HEK293 (cell line): Measurements from ENCODE around the gene CD28.

Source experiments
- CTCF ChIA-PET: fragments of 350-600 bp; formaldehyde crosslinking; extraction: SDS; loops from one replicate; lab custom pipeline; 2021; ENCODE audit warnings: antibody characterized with exemption; lab: Yijun Ruan, JAX
- POLR2A ChIA-PET: fragments of 300-600 bp; formaldehyde crosslinking; extraction: SDS; loops from one replicate; lab custom pipeline; 2020; ENCODE audit warnings: antibody characterized with exemption, inconsistent platforms; lab: Yijun Ruan, JAX
- H3K27ac ChIP-seq: fragments of 200-500 bp; sonication (Bioruptor generic); 2 replicates; pipeline ENCODE4 v1.5.1; 2014; ENCODE audit warnings: low read depth, low read length, control low read depth, inconsistent platforms; ENCODE audit errors: extremely low read depth
- H3K36me3 ChIP-seq, 2 experiments: fragments of 200-500 bp in 1 of 2; sonication (Bioruptor generic) in 1 of 2; 1 replicate in 1 of 2; 2 replicates in 1 of 2; pipeline ENCODE4 v1.5.1; 2014 to 2017; ENCODE audit warnings: inconsistent platforms in 2 of 2, low read length in 2 of 2; ENCODE audit not compliant: control insufficient read depth in 2 of 2, insufficient read depth in 1 of 2
- H3K4me1 ChIP-seq: fragments of 200-500 bp; sonication (Bioruptor generic); 2 replicates; pipeline ENCODE4 v1.5.1; 2014; ENCODE audit warnings: mild to moderate bottlenecking, low read length, inconsistent platforms; ENCODE audit not compliant: control insufficient read depth, insufficient read depth
- H3K4me3 ChIP-seq: 2 replicates; pipeline ENCODE4 v1.5.1; 2011; ENCODE audit warnings: low read depth, mild to moderate bottlenecking, control low read depth, low read length, moderate library complexity
- H3K9me3 ChIP-seq: fragments of 200-500 bp; sonication (Bioruptor generic); 2 replicates; pipeline ENCODE4 v1.5.1; 2014; ENCODE audit warnings: low read depth, low read length, inconsistent platforms; ENCODE audit not compliant: control insufficient read depth, insufficient read depth
- KLF1 ChIP-seq: fragments of 450-650 bp; formaldehyde crosslinking; IDR thresholded peaks from 2 replicates; pipeline ENCODE4 v1.5.1; 2016; ENCODE audit warnings: missing biosample characterization, missing genetic modification characterization
- MZF1 ChIP-seq: fragments of 450-650 bp; formaldehyde crosslinking; IDR thresholded peaks from 2 replicates; pipeline ENCODE4 v1.5.1; 2017; ENCODE audit warnings: missing biosample characterization, missing genetic modification characterization, borderline replicate concordance
- TRIM28 ChIP-seq: IDR thresholded peaks from 2 replicates; pipeline ENCODE4 v1.6.1; 2011; ENCODE audit warnings: low read length, control low read depth, borderline replicate concordance
- YY1 ChIP-seq: fragments of 450-650 bp; formaldehyde crosslinking; IDR thresholded peaks from 2 replicates; pipeline ENCODE4 v1.5.1; 2018; ENCODE audit warnings: missing biosample characterization, missing genetic modification characterization
- ZBTB1 ChIP-seq: fragments of 450-650 bp; formaldehyde crosslinking; IDR thresholded peaks from 2 replicates; pipeline ENCODE4 v1.5.1; 2016; ENCODE audit warnings: missing biosample characterization, missing genetic modification characterization
- ZBTB44 ChIP-seq: fragments of 450-650 bp; IDR thresholded peaks from 2 replicates; pipeline ENCODE4 v1.5.1; 2018; ENCODE audit warnings: missing biosample characterization, mild to moderate bottlenecking, missing genetic modification characterization
- ZFP37 ChIP-seq: fragments of 450-650 bp; formaldehyde crosslinking; IDR thresholded peaks from 2 replicates; pipeline ENCODE4 v1.5.1; 2016; ENCODE audit warnings: missing biosample characterization, missing genetic modification characterization
- ZNF10 ChIP-seq: fragments of 450-650 bp; formaldehyde crosslinking; IDR thresholded peaks from 2 replicates; pipeline ENCODE4 v1.5.1; 2017; ENCODE audit warnings: missing biosample characterization, missing genetic modification characterization
- ZNF18 ChIP-seq: fragments of 450-650 bp; formaldehyde crosslinking; IDR thresholded peaks from 2 replicates; pipeline ENCODE4 v1.5.1; 2016; ENCODE audit warnings: missing biosample characterization, missing genetic modification characterization
- ZNF362 ChIP-seq: fragments of 450-650 bp; formaldehyde crosslinking; IDR thresholded peaks from 2 replicates; pipeline ENCODE4 v1.5.1; 2016; ENCODE audit warnings: missing biosample characterization, missing genetic modification characterization
- ZNF449 ChIP-seq: fragments of 450-650 bp; formaldehyde crosslinking; IDR thresholded peaks from 2 replicates; pipeline ENCODE4 v1.5.1; 2017; ENCODE audit warnings: missing biosample characterization, mild to moderate bottlenecking, missing genetic modification characterization, moderate library complexity
- ZNF548 ChIP-seq: fragments of 450-650 bp; formaldehyde crosslinking; IDR thresholded peaks from 2 replicates; pipeline ENCODE4 v1.5.1; 2016; ENCODE audit warnings: missing biosample characterization, missing genetic modification characterization
- ZNF837 ChIP-seq: fragments of 450-650 bp; formaldehyde crosslinking; IDR thresholded peaks from 2 replicates; pipeline ENCODE4 v1.5.1; 2016; ENCODE audit warnings: missing biosample characterization, missing genetic modification characterization
- TF ChIP-seq, protein P1 (sequence below): fragments of 450-650 bp; formaldehyde crosslinking; IDR thresholded peaks from 2 replicates; pipeline ENCODE4 v1.5.1; 2016; ENCODE audit warnings: missing biosample characterization, missing genetic modification characterization
- TF ChIP-seq, protein P2 (sequence below): fragments of 450-650 bp; formaldehyde crosslinking; IDR thresholded peaks from 2 replicates; pipeline ENCODE4 v1.5.1; 2016; ENCODE audit warnings: missing biosample characterization, missing genetic modification characterization, borderline replicate concordance

The CD28 gene

DNA sequence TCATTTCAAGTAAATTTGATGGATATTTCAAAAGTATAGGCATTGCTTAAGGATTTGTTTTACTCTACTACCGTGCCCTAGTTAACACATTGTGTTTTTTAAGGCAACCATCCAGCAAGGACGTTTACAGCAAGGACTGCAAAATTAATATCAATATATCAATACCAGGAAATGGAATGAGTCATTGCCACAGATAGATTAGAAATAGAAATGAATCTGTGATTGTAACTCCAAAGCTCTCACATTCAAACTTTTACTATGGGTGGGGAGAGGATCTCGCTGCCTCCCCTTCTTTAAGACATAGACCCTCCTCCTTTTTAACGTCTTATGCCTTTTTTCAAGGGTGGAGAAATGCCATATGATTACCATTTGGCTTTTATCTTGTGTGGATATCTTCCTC is 3.8 kb downstream of the CD28 start (continued):
- TF ChIP-seq, protein P1, sequence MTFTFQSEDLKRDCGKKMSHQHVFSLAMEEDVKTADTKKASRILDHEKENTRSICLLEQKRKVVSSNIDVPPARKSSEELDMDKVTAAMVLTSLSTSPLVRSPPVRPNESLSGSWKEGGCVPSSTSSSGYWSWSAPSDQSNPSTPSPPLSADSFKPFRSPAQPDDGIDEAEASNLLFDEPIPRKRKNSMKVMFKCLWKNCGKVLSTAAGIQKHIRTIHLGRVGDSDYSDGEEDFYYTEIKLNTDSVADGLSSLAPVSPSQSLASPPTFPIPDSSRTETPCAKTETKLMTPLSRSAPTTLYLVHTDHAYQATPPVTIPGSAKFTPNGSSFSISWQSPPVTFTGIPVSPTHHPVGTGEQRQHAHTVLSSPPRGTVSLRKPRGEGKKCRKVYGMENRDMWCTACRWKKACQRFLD, result no peak
- TF ChIP-seq ZBTB1 (tag by site-specific recombination) (no peak), ZNF837 (tag by site-specific recombination) (no peak), ZBTB44 (tag by site-specific recombination) (no peak), ZNF18 (tag by site-specific recombination) (no peak), TRIM28 (no peak), ZNF548 (tag by site-specific recombination) (no peak)
- TF ChIP-seq, protein P2, sequence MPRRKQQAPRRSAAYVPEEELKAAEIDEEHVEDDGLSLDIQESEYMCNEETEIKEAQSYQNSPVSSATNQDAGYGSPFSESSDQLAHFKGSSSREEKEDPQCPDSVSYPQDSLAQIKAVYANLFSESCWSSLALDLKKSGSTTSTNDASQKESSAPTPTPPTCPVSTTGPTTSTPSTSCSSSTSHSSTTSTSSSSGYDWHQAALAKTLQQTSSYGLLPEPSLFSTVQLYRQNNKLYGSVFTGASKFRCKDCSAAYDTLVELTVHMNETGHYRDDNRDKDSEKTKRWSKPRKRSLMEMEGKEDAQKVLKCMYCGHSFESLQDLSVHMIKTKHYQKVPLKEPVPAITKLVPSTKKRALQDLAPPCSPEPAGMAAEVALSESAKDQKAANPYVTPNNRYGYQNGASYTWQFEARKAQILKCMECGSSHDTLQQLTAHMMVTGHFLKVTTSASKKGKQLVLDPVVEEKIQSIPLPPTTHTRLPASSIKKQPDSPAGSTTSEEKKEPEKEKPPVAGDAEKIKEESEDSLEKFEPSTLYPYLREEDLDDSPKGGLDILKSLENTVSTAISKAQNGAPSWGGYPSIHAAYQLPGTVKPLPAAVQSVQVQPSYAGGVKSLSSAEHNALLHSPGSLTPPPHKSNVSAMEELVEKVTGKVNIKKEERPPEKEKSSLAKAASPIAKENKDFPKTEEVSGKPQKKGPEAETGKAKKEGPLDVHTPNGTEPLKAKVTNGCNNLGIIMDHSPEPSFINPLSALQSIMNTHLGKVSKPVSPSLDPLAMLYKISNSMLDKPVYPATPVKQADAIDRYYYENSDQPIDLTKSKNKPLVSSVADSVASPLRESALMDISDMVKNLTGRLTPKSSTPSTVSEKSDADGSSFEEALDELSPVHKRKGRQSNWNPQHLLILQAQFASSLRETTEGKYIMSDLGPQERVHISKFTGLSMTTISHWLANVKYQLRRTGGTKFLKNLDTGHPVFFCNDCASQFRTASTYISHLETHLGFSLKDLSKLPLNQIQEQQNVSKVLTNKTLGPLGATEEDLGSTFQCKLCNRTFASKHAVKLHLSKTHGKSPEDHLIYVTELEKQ, result no peak

GRCh38 chr2:203710952-203711351 is 4.5 kb downstream of the CD28 start:
- ChIA-PET POLR2A (no interaction called here), CTCF (interaction anchor here (0.6 kb wide), 1 partner anchor 190 kb away, joined by 3 read pairs; no protein-coding TSS in a partner anchor)
- H3K27ac ChIP-seq, result no peak overlapping the region
- H3K9me3 ChIP-seq, result no peaks in the 10 kb centered on the region
- H3K4me1 ChIP-seq, result no peaks in the 10 kb centered on the region
- H3K36me3 ChIP-seq, result no peaks in the 10 kb centered on the region
- no peak overlapping the region for H3K4me3 ChIP-seq
- TF ChIP-seq ZNF362 (no peak), ZFP37 (tag by site-specific recombination) (no peak), YY1 (tag by site-specific recombination) (no peak), KLF1 (tag by site-specific recombination) (no peak), ZNF548 (tag by site-specific recombination) (no peak), ZNF10 (tag by site-specific recombination) (no peak), ZNF449 (tag by site-specific recombination) (no peak), MZF1 (no peak)
- TF ChIP-seq, all 188 proteins: peak for 0
